ENCODE data around the gene PRORP.
"Not testable (repeated sequence)": the region's sequence is repeated elsewhere in the genome, so short reads cannot be mapped to it uniquely, and the experiment has no call there.

PRORP gene

DNA sequence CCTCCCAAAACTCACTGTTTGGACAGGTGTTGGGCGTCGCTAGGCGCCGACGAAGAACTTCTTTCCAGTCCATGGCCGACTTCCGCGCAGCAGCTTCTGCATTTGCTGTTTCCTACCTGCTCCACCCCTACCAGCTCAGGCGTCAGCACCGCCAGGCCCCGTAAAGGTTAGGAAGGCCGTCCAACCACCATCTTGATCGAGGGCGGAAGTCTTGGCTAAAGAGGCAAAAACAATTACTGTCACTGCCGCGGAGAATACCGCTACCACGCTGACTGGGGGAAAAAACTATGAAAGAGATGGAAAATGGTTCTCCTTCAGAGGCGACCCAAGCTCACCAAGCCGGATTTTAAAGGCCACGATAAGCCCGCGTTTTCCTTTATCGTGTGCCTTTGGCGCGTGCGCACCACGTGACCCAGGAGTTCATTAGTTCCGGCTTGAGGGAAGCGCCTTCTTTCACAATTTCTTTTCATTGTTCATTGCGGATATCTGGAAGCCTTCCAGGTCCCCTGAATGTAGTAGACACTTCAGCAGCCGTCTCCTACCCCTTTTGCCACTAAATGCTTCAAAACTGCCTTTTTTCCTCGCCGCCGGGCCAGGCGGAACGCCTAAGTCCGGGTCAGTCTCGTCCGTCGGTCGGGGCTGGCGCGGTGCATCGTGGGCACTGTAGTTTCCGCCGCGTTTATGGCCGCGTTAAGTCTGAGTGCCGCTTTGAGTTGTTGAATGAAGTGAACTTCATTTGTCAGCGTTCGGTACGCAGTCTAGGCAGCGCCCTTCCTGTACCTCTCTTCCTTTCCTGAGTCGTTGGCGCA, at the start of gene PRORP, which contains the start of gene PPP2R3C:
TSS of gene PRORP (plus strand) at position 666 of the 809 bp plus-strand sequence. CDS start 694 bp downstream, outside the sequence.
TSS of gene PPP2R3C (minus strand) at position 104 of the 809 bp plus-strand sequence. CDS start at position 73, 31 bp downstream.
- peak; percentile 68 to 77 for DNase-seq (ENCODE audit: low read depth in 2 of 2)

GRCh38 chr14:35073486-35073885, 48.9 kb upstream of the PRORP start:
- DNase-seq (ENCODE audit: low read depth in 2 of 2) = no peak

- no peak for DNase-seq (ENCODE audit: low read depth in 2 of 2)
Measured at GRCh38 chr14:35078082-35078481, 44.3 kb upstream of the PRORP start.

DNA sequence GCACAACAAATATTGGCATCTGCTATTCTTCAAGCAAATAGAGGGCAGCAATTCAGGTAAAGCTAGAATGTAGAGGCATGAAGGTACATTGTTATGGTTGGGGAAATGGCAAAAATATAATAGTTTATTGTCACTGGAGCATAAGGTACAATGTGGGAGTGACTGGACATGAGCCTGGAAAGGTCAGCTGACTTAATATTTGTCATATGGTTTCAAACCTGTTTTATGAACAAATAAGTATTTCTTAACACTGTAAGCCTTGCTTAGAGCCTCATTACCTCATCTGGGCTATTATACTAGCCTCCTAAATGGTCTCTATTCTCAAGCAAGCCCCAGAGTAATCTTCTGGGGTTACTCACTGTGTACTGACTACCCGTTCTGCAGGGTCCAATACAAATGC, 42.6 kb upstream of the PRORP start:
- DNase-seq (ENCODE audit: low read depth in 2 of 2) = no peak

DNA sequence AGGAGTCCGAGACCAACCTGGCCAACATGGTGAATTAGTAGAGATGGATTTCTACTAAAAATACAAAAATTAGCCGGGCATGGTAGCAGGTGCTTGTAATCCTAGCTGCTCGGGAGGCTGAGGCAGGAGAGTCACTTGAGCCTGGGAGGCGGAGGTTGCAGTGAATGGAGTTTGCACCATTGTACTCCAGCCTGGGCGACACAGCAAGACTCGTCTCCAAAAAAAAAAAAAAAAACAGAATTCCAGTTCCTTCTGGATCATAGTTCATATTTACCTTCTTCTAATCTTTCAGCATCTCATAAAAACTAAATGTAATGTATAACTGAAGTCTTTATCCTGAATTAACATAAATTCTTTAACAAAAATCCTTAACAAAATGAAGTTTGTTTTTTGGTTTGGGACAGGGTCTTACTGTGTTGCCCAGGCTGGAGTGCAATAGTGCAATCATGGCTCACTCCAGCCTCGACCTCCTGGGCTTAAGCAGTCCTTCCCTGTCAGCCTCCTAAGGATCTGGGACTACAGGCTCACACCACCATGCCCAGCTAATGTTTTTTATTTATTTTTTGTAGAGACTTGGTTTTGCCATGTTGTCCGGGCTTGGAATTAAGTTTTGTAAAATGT, 38.7 kb upstream of the PRORP start:
- no peak for DNase-seq (ENCODE audit: low read depth in 2 of 2)

DNA sequence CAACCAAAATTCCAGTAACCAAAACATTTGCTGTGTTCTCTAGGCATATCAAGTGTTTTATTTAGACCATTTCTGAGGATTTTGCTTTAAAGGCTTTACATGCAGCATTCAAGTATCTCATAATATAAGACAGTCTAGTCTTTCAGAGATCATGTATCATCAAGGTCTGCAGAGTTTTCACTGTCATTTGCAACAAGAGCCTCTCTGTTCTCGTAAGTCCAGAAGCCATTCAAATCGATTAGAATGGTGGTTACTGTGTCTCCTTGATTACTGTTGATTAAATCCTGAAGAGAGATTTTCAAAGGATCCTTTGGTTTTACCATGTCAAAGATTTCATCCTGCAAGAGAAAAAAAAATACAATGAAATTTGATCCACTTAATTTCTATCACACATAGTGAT, 36.9 kb upstream of the PRORP start:
- no peak for DNase-seq (ENCODE audit: low read depth in 2 of 2)

DNA sequence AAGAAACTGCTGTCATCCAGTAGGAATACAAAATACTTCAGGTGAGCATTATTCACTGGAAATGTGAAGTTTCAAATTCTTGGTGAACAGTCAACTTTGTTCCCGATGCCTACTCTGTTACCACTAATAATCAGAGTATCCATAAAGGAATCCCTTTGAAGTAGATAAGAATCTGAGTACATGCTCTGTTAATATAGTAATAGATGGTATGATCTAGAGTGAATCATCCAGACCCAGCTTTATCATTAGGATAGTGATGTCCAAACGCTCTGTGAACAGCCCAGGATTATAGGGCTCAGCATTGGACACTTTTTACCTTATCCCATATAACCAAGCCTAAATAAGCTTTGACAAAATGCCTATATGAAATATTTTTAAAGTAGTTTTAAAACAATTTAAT, 33.8 kb upstream of the PRORP start:
- DNase-seq (ENCODE audit: low read depth in 2 of 2) = no peak

DNA sequence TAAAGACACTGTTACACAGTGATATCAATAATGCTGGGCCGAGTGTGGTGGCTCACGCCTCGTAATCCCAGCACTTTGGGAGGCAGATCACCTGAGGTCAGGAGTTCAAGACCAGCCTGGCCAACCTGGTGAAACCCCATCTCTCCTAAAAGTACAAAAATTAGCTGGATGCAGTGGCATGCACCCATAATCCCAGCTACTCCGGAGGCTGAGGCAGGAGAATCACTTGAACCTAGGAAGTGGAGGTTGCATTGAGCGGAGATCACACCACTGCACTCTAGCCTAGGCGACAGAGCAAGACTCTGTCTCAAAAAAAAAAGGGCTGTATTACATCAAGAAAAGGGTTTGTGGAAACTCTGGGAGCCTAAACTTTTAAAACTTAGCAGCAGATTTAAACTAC, 27.7 kb upstream of the PRORP start:
- DNase-seq (ENCODE audit: low read depth in 2 of 2) = not testable (repeated sequence)

DNA sequence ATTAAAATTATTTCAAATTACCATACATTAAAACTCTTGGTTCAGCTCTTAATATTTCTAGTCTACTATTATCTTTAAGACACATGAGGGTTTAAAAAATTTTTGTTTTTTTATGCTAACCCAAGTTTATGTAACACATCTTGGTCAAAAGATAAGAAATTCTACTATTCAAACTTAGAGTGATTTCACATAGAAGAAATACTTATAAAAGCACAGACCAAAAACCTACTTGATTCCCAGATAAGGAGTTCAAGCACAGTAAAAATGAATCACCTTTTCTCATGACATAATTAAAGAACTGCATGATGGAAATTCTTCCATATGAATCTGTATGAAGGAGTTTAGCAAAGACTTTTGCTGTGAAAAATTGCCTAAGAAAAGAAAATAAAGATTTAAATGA, 14.5 kb upstream of the PRORP start:
- no peak for DNase-seq (ENCODE audit: low read depth in 2 of 2)

- no peak for DNase-seq (ENCODE audit: low read depth in 2 of 2)
Measured at GRCh38 chr14:35112641-35113040, 9.7 kb upstream of the PRORP start.

DNA sequence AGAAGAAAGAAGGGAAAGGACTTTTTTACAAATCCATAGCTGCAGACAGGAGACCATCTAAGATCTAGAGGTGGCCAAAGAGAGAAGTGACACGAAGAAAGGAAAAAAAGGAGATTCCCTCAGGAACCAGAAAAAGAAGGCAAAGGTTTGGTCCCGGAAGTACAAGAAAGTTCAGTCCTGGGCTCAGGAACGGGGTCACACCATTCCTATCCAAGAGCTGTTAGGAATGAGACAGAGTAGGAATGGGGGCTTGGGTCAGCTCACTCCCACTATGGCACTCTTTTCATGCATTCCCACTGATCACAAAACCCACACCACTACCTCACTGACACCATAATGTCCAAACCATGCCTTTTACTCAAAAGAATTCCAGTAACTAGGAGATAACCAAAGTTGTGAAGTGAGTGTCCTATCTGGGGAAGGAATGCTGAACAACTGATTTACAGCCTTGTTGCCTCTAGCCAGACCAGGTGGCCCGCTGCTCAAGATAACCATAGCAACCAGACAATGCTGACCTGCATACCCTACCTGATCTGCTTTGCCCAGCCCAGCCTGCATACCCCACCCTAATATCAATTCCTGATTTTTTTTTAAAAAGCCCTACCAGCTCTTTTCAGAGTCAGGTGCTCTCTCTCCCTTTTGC, 8.9 kb upstream of the PRORP start:
- no peak for DNase-seq (ENCODE audit: low read depth in 2 of 2)

- DNase-seq (ENCODE audit: low read depth in 2 of 2) = no peak
Measured at GRCh38 chr14:35114036-35114435, 8.3 kb upstream of the PRORP start.

DNA sequence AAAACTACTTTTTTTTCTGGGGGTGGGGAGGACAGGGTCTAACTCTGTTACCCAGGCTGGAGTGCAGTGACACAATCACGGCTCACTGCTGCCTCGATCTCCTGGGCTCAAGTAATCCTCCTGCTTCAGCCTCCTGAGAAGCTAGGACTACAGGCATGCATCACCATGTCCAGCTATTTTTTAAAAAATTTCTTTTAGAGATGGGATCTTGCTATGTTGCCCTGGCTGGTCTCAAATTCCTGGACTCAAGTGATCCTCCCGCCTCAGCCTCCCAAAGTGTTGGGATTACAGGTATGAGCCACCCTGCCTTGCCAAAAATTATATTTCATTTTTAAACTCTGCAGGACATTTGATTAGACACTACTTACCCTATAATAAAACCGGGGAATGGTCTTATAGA, 6.1 kb upstream of the PRORP start:
- no peak for DNase-seq (ENCODE audit: low read depth in 2 of 2)

DNA sequence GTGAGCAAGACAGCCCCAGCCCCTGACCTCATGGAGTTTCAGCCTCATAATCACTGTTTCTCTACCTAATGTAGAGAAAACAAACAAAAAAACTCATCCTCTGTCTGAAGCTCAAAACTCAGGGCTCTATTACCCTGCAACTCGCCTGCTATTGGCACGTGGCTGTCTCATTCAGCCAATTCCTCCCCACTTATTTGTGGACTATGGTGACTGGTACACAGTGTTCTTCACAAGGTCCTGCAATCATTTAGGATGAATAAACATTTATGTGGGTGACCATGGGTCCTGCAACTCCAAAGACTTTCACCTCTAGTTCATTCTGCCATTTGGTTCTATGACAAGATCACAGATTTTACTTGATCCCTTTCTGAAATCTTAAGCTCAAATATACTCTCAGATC, 5.2 kb upstream of the PRORP start:
- no peak for DNase-seq (ENCODE audit: low read depth in 2 of 2)

GRCh38 chr14:35121026-35121886, 1.1 kb upstream of the PRORP start:
- DNase-seq (ENCODE audit: low read depth in 2 of 2) = no peak

GRCh38 chr14:35122696-35123387, 490 bp downstream of the PRORP start:
- no peak for DNase-seq (ENCODE audit: low read depth in 2 of 2)

GRCh38 chr14:35123388-35123703, 994 bp downstream of the PRORP start:
- DNase-seq (ENCODE audit: low read depth in 2 of 2) = no peak

DNA sequence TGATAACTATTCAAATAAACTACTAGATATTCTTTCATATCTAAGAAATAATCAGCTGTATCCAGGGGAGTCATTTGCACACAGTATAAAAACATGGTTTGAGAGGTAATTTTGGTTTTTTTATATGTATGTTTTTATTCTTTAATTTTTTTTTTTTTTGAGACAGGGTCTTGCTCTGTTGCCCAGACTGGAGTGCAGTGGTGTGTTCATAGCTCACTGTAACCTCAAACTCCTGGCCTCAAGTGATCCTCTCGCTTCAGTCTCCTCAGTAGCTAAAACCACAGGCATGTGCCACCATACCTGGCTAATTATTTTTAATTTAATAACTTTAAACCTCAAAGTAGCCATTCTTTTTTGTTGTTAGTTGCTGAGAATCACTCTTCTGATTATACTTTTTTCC, 1.8 kb downstream of the PRORP start:
- DNase-seq (ENCODE audit: low read depth in 2 of 2) = no peak

GRCh38 chr14:35133542-35134328, 11.4 kb downstream of the PRORP start:
- no peak for DNase-seq (ENCODE audit: low read depth in 2 of 2)

DNA sequence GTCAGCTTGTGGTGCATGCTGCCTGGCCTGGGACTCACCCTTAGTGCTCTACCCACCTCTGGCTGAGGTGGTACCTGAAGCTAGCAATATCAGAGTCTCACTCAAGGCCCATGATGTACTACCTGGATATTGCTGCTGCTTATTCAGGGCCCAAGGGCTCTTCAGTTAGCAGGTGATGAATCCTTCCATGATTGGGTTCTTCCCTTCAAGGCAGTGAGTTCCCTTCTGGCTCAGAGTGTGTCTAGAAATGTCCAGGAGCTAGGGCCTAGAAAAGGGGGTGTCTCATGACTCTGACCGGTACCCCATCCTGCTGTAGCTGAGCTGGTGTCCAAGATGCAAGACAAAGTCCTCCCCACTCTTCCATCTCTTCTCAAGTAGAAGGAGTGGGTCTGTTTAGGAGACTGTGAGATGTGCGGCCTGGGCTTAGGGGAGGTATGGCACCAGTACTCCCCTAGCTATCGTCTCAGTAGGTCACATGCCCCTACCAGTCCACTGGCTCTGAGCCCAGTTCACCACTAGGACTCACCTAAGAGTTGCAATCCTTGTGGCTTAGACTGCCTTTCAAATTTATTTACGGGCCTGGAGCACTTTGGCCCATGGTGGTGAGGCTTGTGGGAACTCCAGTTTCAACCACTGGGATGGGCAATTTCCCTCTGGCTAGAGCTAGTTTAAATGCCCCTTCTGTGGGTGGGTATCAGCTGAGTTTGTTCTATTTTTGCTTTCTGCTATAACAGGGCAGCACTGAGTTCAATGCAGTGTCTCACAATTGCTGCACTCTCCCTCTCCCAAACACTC, 12.2 kb downstream of the PRORP start:
- DNase-seq (ENCODE audit: low read depth in 2 of 2) = no peak

Measured in stimulated activated CD8-positive, alpha-beta memory T cell treated with anti-CD3 and anti-CD28 coated beads, Interleukin-2, amount 100 ng/mL, for 48 hours (primary cell).